ENCODE measurements around the gene AGL.
"Not testable (repeated sequence)": the region's sequence is repeated elsewhere in the genome, so short reads cannot be mapped to it uniquely, and the experiment has no call there.

The AGL gene

GRCh38 chr1:99849744-99850458 lies at the start of gene AGL:
Gene AGL, plus strand, starts transcription at chr1:99850361. Its CDS starts 682 bp downstream, at chr1:99851043.
- peak; percentile 72 for DNase-seq (ENCODE audit: low read depth)

- DNase-seq (ENCODE audit: low read depth): no peak
These were observed 48.6 kb upstream of the AGL start for GRCh38 chr1:99801584-99801983.

GRCh38 chr1:99806882-99807281 lies 43.3 kb upstream of the AGL start:
- no peak for DNase-seq (ENCODE audit: low read depth)

GRCh38 chr1:99808391-99809115 lies 41.6 kb upstream of the AGL start:
- no peak for DNase-seq (ENCODE audit: low read depth)

- no peak for DNase-seq (ENCODE audit: low read depth)
These were observed 39.1 kb upstream of the AGL start for GRCh38 chr1:99811075-99811474.

GRCh38 chr1:99811747-99812146 lies 38.4 kb upstream of the AGL start:
- no peak for DNase-seq (ENCODE audit: low read depth)

GRCh38 chr1:99814373-99814900 lies 35.7 kb upstream of the AGL start:
- DNase-seq (ENCODE audit: low read depth): no peak

GRCh38 chr1:99816656-99817055 lies 33.5 kb upstream of the AGL start:
- no peak for DNase-seq (ENCODE audit: low read depth)

- no peak for DNase-seq (ENCODE audit: low read depth)
These were observed 32.0 kb upstream of the AGL start for GRCh38 chr1:99818063-99818699.

GRCh38 chr1:99820546-99820945 lies 29.6 kb upstream of the AGL start:
- no peak for DNase-seq (ENCODE audit: low read depth)

- DNase-seq (ENCODE audit: low read depth): no peak
These were observed 25.1 kb upstream of the AGL start for GRCh38 chr1:99825098-99825497.

GRCh38 chr1:99825702-99826101 lies 24.5 kb upstream of the AGL start:
- no peak for DNase-seq (ENCODE audit: low read depth)

GRCh38 chr1:99827970-99828369 lies 22.2 kb upstream of the AGL start:
- DNase-seq (ENCODE audit: low read depth): no peak

GRCh38 chr1:99829269-99829668 lies 20.9 kb upstream of the AGL start:
- DNase-seq (ENCODE audit: low read depth): no peak

GRCh38 chr1:99833911-99834310 lies 16.2 kb upstream of the AGL start:
- not testable (repeated sequence) for DNase-seq (ENCODE audit: low read depth)

GRCh38 chr1:99836171-99837103 lies 13.7 kb upstream of the AGL start:
- DNase-seq (ENCODE audit: low read depth): not testable (repeated sequence)

- not testable (repeated sequence) for DNase-seq (ENCODE audit: low read depth)
These were observed 9.8 kb upstream of the AGL start for GRCh38 chr1:99840353-99840752.

GRCh38 chr1:99843760-99844159 lies 6.4 kb upstream of the AGL start:
- no peak for DNase-seq (ENCODE audit: low read depth)

- not testable (repeated sequence) for DNase-seq (ENCODE audit: low read depth)
These were observed 5.0 kb upstream of the AGL start for GRCh38 chr1:99845201-99845600.

GRCh38 chr1:99849413-99849743 lies 783 bp upstream of the AGL start:
- no peak for DNase-seq (ENCODE audit: low read depth)

GRCh38 chr1:99850459-99851291 lies 514 bp downstream of the AGL start:
- no peak for DNase-seq (ENCODE audit: low read depth)

All from stimulated activated CD8-positive, alpha-beta memory T cell treated with anti-CD3 and anti-CD28 coated beads, Interleukin-15, amount 100 ng/mL, for 1 hour (primary cell).